SK-N-SH treated with all-trans-retinoic acid at 6 μM for 48 hours (cell line): ENCODE data around the gene GARNL3.

Source experiments
- ESRRG ChIP-seq: fragments of 250-450 bp; sonication (Bioruptor Pico); IDR thresholded peaks from 2 replicates; pipeline ENCODE4 v1.6.1; 2021; ENCODE audit warnings: mild to moderate bottlenecking
- ISL1 ChIP-seq: fragments of 250-450 bp; sonication (Bioruptor Pico); IDR thresholded peaks from 2 replicates; pipeline ENCODE4 v2.1.2; 2022; ENCODE audit warnings: mild to moderate bottlenecking, moderate library complexity
- OSR1 ChIP-seq: fragments of 250-450 bp; sonication (Bioruptor Pico); IDR thresholded peaks from 2 replicates; pipeline ENCODE4 v1.8.0; 2022; ENCODE audit warnings: moderate library complexity, mild to moderate bottlenecking, inconsistent platforms
- TCF4 ChIP-seq: fragments of 250-450 bp; sonication (Bioruptor Pico); IDR thresholded peaks from 2 replicates; pipeline ENCODE4 v1.8.0; 2021; ENCODE audit warnings: mild to moderate bottlenecking, moderate library complexity, borderline replicate concordance
- ZFP3 ChIP-seq: fragments of 250-450 bp; sonication (Bioruptor Pico); IDR thresholded peaks from 2 replicates; pipeline ENCODE4 v1.5.0; 2020; ENCODE audit warnings: mild to moderate bottlenecking, moderate library complexity
- ZNF70 ChIP-seq: fragments of 450-650 bp; formaldehyde crosslinking; IDR thresholded peaks from 2 replicates; pipeline ENCODE4 v1.5.0; 2020; ENCODE audit warnings: mild to moderate bottlenecking, moderate library complexity
- TF ChIP-seq, protein P1 (sequence below): fragments of 250-450 bp; sonication (Bioruptor Pico); IDR thresholded peaks from 2 replicates; pipeline ENCODE4 v1.5.0; 2020; ENCODE audit warnings: mild to moderate bottlenecking, moderate library complexity
- TF ChIP-seq, protein P2 (sequence below): fragments of 250-450 bp; sonication (Bioruptor Pico); IDR thresholded peaks from 2 replicates; pipeline ENCODE4 v1.8.0; 2020; ENCODE audit warnings: mild to moderate bottlenecking, moderate library complexity, borderline replicate concordance
- TF ChIP-seq, protein P3 (sequence below): fragments of 250-450 bp; sonication (Bioruptor Pico); IDR thresholded peaks from 2 replicates; pipeline ENCODE4 v1.8.0; 2021; ENCODE audit warnings: low read depth, mild to moderate bottlenecking, moderate library complexity, borderline replicate concordance

DNA sequence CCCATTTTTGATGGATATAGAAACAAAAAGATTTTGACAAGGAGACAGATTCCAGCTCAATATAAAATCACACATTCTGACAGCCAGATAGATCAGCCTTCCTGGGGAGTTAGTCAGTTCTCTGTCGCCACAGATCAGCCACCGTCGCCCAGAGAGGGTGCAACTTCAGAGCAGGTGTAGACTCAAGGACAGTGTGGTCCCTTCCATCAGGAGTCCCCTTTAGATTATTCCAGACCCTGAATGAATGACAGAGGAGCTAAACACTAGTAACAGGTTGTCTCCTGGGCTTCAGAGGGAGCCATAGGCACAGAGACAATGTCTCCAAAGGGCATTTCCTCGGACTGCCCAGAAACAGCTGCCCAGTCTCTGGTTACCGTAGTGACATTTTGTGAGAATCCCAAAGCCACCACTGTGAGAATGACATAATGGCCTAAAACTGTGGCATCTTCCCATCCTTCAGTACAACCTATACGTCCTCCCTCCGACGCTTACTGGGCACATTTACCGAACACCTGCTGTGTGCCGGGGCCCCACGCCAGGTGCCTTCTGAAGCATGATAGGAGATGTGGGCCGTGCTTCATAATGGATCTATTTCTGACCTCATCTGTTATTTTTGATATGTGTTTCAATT lies 85.0 kb downstream of the GARNL3 start:
- TF ChIP-seq, protein P1, sequence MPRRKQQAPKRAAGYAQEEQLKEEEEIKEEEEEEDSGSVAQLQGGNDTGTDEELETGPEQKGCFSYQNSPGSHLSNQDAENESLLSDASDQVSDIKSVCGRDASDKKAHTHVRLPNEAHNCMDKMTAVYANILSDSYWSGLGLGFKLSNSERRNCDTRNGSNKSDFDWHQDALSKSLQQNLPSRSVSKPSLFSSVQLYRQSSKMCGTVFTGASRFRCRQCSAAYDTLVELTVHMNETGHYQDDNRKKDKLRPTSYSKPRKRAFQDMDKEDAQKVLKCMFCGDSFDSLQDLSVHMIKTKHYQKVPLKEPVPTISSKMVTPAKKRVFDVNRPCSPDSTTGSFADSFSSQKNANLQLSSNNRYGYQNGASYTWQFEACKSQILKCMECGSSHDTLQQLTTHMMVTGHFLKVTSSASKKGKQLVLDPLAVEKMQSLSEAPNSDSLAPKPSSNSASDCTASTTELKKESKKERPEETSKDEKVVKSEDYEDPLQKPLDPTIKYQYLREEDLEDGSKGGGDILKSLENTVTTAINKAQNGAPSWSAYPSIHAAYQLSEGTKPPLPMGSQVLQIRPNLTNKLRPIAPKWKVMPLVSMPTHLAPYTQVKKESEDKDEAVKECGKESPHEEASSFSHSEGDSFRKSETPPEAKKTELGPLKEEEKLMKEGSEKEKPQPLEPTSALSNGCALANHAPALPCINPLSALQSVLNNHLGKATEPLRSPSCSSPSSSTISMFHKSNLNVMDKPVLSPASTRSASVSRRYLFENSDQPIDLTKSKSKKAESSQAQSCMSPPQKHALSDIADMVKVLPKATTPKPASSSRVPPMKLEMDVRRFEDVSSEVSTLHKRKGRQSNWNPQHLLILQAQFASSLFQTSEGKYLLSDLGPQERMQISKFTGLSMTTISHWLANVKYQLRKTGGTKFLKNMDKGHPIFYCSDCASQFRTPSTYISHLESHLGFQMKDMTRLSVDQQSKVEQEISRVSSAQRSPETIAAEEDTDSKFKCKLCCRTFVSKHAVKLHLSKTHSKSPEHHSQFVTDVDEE, result no peak
- TF ChIP-seq, protein P2, sequence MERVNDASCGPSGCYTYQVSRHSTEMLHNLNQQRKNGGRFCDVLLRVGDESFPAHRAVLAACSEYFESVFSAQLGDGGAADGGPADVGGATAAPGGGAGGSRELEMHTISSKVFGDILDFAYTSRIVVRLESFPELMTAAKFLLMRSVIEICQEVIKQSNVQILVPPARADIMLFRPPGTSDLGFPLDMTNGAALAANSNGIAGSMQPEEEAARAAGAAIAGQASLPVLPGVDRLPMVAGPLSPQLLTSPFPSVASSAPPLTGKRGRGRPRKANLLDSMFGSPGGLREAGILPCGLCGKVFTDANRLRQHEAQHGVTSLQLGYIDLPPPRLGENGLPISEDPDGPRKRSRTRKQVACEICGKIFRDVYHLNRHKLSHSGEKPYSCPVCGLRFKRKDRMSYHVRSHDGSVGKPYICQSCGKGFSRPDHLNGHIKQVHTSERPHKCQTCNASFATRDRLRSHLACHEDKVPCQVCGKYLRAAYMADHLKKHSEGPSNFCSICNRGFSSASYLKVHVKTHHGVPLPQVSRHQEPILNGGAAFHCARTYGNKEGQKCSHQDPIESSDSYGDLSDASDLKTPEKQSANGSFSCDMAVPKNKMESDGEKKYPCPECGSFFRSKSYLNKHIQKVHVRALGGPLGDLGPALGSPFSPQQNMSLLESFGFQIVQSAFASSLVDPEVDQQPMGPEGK, result no peak
- no peak for TF ChIP-seq ISL1 (CRISPR knock-in tag)
- TF ChIP-seq TCF4, result no peak
- no peak for TF ChIP-seq ZFP3
- TF ChIP-seq ESRRG (CRISPR knock-in tag), result no peak
- TF ChIP-seq OSR1, result no peak
- TF ChIP-seq ZNF70 (CRISPR knock-in tag), result no peak
- TF ChIP-seq, protein P3, sequence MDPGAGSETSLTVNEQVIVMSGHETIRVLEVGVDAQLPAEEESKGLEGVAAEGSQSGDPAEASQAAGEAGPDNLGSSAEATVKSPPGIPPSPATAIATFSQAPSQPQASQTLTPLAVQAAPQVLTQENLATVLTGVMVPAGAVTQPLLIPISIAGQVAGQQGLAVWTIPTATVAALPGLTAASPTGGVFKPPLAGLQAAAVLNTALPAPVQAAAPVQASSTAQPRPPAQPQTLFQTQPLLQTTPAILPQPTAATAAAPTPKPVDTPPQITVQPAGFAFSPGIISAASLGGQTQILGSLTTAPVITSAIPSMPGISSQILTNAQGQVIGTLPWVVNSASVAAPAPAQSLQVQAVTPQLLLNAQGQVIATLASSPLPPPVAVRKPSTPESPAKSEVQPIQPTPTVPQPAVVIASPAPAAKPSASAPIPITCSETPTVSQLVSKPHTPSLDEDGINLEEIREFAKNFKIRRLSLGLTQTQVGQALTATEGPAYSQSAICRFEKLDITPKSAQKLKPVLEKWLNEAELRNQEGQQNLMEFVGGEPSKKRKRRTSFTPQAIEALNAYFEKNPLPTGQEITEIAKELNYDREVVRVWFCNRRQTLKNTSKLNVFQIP, result no peak
